ENCODE data around the gene VARS2.
A peak's percentile ranks its signal among the peaks of the same experiment; 100 is the strongest.
"Not testable (repeated sequence)": the region's sequence is repeated elsewhere in the genome, so short reads cannot be mapped to it uniquely, and the experiment has no call there.

Gene VARS2

GRCh38 chr6:30900863-30901417 lies 13.1 kb upstream of the VARS2 start:
- DNase-seq, result no peak

DNA sequence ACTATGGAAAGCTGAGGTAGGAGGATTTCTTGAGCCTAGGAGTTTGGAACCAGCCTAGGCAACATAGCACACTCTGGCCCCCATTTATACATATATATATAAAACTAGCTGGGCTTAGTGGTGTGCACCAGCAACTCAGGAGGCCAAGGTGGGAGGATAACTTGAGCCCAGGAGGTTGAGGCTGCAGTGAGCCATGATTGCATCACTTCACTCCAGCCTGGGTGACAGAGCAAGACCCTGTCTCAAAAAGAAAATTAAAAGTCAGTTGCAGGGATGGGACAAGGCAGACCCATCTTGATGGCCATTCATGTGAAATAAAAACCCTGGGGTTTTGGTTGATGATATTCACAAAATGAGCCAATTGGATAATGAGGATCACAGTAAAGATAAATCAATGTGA lies 12.6 kb upstream of the VARS2 start:
- no peak for DNase-seq

DNA sequence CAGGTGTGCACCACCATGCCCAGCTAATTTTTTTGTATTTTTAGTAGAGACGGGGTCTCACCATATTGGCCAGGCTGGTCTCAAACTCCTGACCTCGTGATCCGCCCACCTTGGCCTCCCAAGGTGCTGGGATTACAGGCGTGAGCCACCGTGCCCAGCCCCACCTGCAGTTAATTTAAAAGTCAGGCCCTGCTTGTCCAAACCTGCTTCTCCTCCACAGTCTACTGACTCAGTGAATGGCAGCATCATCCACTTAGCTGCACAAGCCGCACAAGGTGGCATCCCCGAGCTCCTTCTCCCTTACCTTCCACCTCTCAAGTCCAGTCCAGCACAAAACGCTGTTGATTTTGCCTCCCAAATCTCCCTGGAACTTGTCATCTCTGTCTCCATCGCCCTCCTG lies 11.8 kb upstream of the VARS2 start:
- DNase-seq, result not testable (repeated sequence)

DNA sequence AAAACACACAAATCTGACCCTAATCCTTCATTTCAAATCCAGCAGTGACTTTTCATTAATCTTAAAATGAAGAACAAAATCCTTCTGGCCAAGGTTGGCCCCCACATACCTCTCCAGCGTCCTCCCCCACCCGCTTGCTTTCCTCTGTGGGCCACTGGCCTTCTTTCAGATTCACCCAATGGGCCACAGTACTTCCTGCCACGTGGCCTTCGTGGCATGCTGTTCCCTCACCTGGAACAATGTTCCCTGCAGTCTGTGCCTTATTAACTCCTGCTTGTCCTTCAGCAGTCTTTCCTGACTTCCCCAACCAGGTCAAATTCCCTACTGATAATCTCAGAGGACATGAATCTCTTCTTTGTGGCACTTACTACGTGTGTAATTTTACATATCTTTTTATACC lies 11.3 kb upstream of the VARS2 start:
- DNase-seq, result no peak

- no peak for DNase-seq
Measured at GRCh38 chr6:30903236-30903635, 10.8 kb upstream of the VARS2 start.

- not testable (repeated sequence) for DNase-seq
Measured at GRCh38 chr6:30907290-30907757, 6.7 kb upstream of the VARS2 start.

GRCh38 chr6:30907758-30908591 lies 6.1 kb upstream of the VARS2 start, which contains the start of gene GTF2H4:
TSS of gene GTF2H4 (plus strand) at chr6:30908207.
- DNase-seq, result peak; percentile 96

DNA sequence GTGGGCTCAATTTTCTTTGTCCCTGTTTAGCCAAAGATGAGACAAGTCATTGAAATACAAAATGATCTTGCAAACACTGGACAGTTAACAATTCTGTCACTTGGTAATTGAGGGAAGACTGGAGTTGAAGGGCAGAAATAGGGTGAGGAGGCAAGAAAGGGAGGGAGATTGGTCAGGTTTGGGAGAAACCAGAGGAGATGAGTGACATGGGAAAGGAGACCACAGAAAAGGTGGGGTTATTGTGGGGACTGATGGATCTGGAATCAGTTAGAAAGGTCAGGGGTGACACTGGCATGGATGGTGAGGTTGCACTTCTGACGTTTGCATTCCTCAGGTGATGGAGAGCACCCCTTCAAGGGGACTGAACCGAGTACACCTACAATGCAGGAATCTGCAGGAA lies 5.3 kb upstream of the VARS2 start:
- DNase-seq, result no peak

- DNase-seq, result not testable (repeated sequence)
Measured at GRCh38 chr6:30910473-30910872, 3.6 kb upstream of the VARS2 start.

- DNase-seq, result no peak
Measured at GRCh38 chr6:30912746-30913520, 1.1 kb upstream of the VARS2 start.

- no peak for DNase-seq
Measured at GRCh38 chr6:30913721-30914075, 340 bp upstream of the VARS2 start.

- DNase-seq, result peak; percentile 52
Measured at GRCh38 chr6:30914854-30915590, 984 bp downstream of the VARS2 start.

- DNase-seq, result peak; percentile 49
Measured at GRCh38 chr6:30915591-30915946, 1.5 kb downstream of the VARS2 start.

DNA sequence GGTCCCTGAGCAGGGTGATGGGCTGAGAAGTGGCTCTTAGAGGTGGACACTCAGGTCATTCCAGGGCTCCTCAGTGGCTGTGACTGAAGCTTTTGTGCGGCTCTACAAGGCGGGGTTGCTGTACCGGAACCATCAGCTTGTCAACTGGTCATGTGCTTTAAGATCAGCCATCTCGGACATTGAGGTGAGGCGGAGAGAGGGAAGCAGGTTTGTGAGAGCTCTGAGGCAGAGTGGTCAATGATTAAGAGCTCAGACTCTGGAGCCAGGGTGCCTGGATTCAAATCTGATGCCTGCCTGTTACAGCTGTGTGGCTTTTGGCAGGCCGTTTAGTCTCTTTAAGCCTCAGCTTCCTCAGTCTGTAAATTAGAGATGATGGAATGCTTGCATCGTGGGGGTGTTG lies 3.0 kb downstream of the VARS2 start:
- no peak for DNase-seq

DNA sequence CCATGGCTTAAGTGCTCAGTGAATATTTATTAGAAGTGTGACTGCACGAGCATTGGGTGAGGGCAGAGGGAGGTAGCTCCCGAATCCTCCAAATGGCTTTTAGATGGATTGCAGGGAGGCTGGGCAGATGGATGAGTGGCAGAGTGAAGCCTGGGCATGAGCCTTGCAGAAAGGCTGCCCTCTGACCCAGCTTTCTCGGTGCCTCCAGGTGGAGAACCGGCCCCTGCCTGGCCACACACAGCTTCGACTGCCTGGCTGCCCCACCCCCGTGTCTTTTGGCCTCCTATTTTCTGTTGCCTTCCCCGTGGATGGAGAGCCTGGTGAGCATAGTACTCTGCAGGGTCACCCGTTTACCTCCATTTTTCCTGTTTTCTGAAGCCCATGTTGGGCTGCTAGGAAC lies 3.4 kb downstream of the VARS2 start:
- DNase-seq, result no peak

- DNase-seq, result no peak
Measured at GRCh38 chr6:30918670-30919069, 4.6 kb downstream of the VARS2 start.

- no peak for DNase-seq
Measured at GRCh38 chr6:30922447-30922852, 8.4 kb downstream of the VARS2 start.

GRCh38 chr6:30924040-30924627 lies 10.1 kb downstream of the VARS2 start:
- not testable (repeated sequence) for DNase-seq

DNA sequence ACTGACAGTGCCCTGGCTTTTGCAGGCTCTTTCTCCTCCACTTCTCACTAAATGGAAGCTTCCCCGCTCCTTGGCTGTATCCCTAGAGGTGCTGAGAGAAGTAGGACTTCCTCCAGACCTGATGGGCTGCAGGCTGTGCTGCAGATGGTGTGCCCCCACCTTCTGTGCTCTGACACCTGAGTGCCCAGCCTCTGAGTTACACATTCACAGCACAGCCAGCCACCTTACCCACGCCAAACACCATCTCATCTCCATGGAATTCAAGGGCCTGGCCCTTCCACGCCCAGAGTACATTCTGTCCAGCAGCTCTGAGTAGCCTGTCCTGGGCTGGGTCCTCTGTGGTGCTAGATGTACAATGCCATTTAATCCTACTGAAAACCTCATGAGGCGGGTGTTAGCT lies 12.6 kb downstream of the VARS2 start:
- DNase-seq, result no peak

DNA sequence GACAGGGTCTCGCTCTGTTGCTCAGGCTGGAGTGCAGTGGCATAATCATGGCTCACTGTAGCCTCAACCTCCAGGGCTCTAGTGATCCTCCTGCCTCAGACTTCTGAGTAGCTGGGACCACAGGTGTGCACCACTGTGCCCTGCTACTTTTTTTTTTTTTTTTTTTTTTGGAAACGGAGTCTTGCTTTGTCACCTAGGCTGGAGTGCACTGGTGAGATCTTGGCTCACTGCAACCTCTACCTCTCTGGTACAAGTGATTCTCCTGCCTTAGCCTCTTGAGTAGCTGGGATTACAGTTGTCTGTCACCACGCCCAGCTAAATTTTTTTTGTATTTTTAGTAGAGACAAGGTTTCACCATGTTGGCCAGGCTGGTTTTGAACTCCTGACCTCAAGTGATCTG lies 13.0 kb downstream of the VARS2 start:
- DNase-seq, result not testable (repeated sequence)

DNA sequence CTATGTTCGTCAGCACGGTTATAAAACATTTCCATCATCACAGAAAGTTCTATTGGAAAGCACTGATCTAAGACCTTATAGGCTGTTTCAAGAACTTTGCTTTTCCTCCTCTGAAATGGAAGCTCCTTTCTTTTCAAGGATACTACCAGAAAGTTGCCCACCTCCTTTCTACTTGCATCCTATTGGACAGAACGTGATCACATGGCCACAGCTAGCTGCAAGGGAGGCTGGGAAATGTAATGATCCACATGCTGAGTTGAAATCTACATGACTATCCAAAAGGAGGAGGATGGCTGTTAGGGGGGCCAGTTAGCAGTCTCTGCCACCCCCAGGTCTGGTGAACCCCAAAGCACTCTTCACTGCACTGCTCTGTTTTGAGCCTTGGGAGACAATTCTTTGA lies 14.6 kb downstream of the VARS2 start:
- no peak for DNase-seq

- no peak for DNase-seq
Measured at GRCh38 chr6:30930506-30930905, 16.5 kb downstream of the VARS2 start.

DNA sequence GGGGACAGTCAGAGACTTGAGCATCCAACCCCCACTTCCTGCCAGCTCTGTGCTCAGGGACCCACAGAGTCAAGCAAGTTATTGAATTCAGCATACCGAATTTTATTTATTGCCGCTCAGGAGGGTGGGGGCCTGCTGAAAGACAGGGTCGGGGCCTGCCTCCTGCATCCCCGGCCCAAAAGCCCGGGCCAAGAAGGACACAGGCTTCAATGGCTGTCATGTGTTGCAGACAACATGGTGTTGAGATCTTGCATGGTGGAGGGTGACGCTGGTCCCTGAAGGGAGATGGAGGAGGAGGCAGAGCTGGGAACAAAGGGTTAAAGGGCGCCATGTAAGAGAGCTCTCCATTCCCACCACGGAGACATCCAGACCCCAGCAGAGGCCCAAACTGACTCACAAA lies 17.2 kb downstream of the VARS2 start:
- DNase-seq, result no peak

Data from right forelimb (tissue), 1 donor.